D721Med (cell line): ENCODE results near the gene AKR7A3.
"Not testable (repeated sequence)": the region's sequence is repeated elsewhere in the genome, so short reads cannot be mapped to it uniquely, and the experiment has no call there.

Experiments
- DNase-seq: peaks from one replicate; pipeline ENCODE4 v3.0.0; 2011; ENCODE audit warnings: low spot score; ENCODE audit not compliant: insufficient read length
- FAIRE-seq: peaks from 2 replicates; lab custom pipeline; 2011; peaks lifted over from hg19 to GRCh38; lab: Jason Lieb, UNC
- TF ChIP-seq, protein P1 (sequence below): IDR thresholded peaks from 2 replicates; pipeline ENCODE4 v1.5.1; 2012; ENCODE audit warnings: mild to moderate bottlenecking, control low read depth; ENCODE audit not compliant: insufficient read depth; ENCODE audit errors: missing control alignments

AKR7A3 gene

DNA sequence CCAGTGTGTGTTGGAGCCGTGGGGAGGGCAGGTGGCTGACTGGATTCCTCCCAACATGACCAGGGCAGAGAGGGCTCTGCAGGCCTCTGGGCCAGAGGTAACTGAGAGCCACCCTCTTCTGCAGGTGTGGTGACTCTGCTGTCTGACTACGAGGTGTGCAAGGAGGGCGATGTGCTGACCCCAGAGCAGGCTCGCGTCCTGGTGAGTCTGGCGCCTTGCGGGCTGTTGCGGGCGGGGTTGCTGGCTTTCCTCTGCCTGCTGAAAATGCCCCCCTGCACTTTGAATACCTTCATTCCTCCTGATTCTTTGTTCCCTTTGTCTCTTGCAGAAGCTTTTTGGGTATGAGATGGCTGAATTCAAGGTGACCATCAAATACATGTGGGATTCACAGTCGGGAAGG is 30.2 kb downstream of the AKR7A3 start:
- FAIRE-seq (no peak), DNase-seq (no peak)
- TF ChIP-seq, protein P1, sequence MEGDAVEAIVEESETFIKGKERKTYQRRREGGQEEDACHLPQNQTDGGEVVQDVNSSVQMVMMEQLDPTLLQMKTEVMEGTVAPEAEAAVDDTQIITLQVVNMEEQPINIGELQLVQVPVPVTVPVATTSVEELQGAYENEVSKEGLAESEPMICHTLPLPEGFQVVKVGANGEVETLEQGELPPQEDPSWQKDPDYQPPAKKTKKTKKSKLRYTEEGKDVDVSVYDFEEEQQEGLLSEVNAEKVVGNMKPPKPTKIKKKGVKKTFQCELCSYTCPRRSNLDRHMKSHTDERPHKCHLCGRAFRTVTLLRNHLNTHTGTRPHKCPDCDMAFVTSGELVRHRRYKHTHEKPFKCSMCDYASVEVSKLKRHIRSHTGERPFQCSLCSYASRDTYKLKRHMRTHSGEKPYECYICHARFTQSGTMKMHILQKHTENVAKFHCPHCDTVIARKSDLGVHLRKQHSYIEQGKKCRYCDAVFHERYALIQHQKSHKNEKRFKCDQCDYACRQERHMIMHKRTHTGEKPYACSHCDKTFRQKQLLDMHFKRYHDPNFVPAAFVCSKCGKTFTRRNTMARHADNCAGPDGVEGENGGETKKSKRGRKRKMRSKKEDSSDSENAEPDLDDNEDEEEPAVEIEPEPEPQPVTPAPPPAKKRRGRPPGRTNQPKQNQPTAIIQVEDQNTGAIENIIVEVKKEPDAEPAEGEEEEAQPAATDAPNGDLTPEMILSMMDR, result no peak

DNA sequence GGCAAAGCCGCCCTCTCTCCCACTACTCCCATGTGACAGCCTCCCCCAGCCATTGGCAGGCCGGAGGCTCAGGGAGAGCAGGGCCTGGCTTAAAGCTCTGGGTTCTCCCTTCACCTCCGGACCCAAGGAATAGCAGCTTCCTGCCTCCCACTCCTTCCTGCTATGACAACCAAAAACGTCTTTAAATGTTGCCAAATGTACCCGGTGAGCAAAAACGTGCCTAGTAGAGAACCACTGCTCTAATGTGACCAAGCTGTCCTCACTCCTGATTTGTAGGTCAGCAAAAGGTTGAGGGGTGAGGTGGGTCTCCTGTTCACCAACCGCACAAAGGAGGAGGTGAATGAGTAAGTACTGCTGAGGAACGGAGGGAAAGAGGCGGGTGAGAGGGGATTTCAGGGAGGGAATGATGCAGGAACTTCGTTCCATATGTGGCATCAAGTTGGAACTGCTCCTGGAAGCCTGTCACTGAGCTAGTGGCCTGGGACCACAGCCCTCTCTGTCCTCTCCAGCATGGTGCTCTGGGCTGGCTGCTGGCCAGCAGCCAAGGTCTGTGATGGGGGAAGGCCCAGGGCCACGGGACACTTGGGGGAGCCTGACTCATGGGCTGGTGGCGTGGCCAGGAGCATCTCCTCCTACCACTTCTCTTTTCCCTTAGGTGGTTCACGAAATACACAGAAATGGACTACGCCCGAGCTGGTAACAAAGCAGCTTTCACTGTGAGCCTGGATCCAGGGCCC is 31.2 kb downstream of the AKR7A3 start:
- no peak for DNase-seq
- FAIRE-seq, result no peak
- TF ChIP-seq, protein P1, result no peak

DNA sequence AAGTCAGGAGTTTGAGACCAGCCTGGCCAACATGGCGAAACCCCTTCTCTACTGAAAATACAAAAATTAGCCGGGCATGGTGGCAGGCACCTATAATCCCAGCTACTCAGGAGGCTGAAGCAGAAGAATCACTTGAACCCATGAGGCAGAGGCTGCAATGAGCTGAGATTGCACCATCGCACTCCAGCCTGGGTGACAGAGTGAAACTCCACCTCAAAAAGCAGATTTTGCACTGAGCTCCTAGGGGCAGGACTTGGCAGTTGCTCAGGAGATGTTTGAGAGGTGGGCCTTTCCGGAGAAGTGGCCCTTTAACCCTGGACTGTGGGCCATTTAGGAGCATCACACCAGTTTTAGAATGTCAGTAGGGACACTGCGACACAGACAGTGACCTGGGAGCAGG is 32.3 kb downstream of the AKR7A3 start:
- not testable (repeated sequence) for DNase-seq, FAIRE-seq

DNA sequence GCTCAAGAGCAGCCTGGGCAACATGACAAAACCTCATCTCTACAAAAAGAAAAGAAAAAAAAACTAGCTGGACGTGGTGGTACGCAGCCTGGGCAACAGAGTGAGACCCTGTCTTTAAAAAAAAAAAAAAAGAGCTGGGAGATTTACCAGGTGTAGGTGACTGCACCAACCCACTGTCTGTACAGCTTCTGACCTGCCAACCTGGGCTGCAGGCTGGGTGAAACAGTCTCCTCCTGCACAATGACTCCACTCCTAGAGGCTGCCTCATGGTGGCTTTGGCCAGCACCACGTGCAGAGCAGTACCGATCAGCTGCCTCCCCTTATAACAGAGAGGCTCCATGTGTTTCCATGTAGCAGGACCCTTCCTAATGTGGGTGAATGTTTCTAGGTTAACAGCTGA is 33.3 kb downstream of the AKR7A3 start:
- DNase-seq (no peak), FAIRE-seq (no peak)
- TF ChIP-seq, protein P1, result no peak

- FAIRE-seq (no peak), DNase-seq (no peak)
- TF ChIP-seq, protein P1, result no peak
Measured at GRCh38 chr1:19254416-19254815, 34.2 kb downstream of the AKR7A3 start.

GRCh38 chr1:19251305-19252196 is 37.0 kb downstream of the AKR7A3 start, which contains the start of the genes EMC1 and MRTO4:
Gene EMC1, minus strand, starts transcription at chr1:19251524. Its CDS starts 15 bp downstream, at chr1:19251509.
Gene MRTO4, plus strand, starts transcription at chr1:19251805. Its CDS starts 31 bp downstream, at chr1:19251836.
- FAIRE-seq (no peak), DNase-seq (peak; percentile 54)
- TF ChIP-seq, protein P1, result no peak

GRCh38 chr1:19250629-19251304 is 37.8 kb downstream of the AKR7A3 start:
- TF ChIP-seq, protein P1, result no peak
- DNase-seq, result no peak
- no peak for FAIRE-seq
